COR-L47 (cell line): Measurements from ENCODE around the gene TFAP2A.
A peak's percentile ranks its signal among the peaks of the same experiment; 100 is the strongest.

Experiments used
- DNase-seq: peaks from one replicate; lab custom pipeline; 2025; lab: John Stamatoyannopoulos, UW

TFAP2A gene

GRCh38 chr6:10425975-10426780 lies 11.3 kb upstream of the TFAP2A start:
- DNase-seq, result no peak

- no peak for DNase-seq
Observed at GRCh38 chr6:10425176-10425974, 10.5 kb upstream of the TFAP2A start.

- DNase-seq, result no peak
Observed at GRCh38 chr6:10424040-10424439, 9.2 kb upstream of the TFAP2A start.

- no peak for DNase-seq
Observed at GRCh38 chr6:10422737-10423034, 7.8 kb upstream of the TFAP2A start.

GRCh38 chr6:10421921-10422736 lies 7.3 kb upstream of the TFAP2A start:
- no peak for DNase-seq

GRCh38 chr6:10421158-10421920 lies 6.5 kb upstream of the TFAP2A start:
- no peak for DNase-seq

GRCh38 chr6:10420546-10421157 lies 5.8 kb upstream of the TFAP2A start:
- DNase-seq, result no peak

GRCh38 chr6:10419749-10420545 lies 5.1 kb upstream of the TFAP2A start:
- no peak for DNase-seq

- DNase-seq, result no peak
Observed at GRCh38 chr6:10418862-10419748, 4.2 kb upstream of the TFAP2A start.

- DNase-seq, result no peak
Observed at GRCh38 chr6:10418361-10418861, 3.5 kb upstream of the TFAP2A start.

- no peak for DNase-seq
Observed at GRCh38 chr6:10417681-10418104, 2.8 kb upstream of the TFAP2A start.

GRCh38 chr6:10416863-10417641 lies 2.2 kb upstream of the TFAP2A start:
- no peak for DNase-seq

GRCh38 chr6:10416516-10416862 lies 1.6 kb upstream of the TFAP2A start:
- no peak for DNase-seq

- DNase-seq, result no peak
Observed at GRCh38 chr6:10415617-10416480, 975 bp upstream of the TFAP2A start.

GRCh38 chr6:10413850-10414738 lies 780 bp downstream of the TFAP2A start:
- DNase-seq, result peak; percentile 72

GRCh38 chr6:10413262-10413849 lies 1.5 kb downstream of the TFAP2A start:
- DNase-seq, result no peak
